Common myeloid progenitor, CD34-positive (primary cell): ENCODE data around the gene CYFIP2.
"Not testable (repeated sequence)": the region's sequence is repeated elsewhere in the genome, so short reads cannot be mapped to it uniquely, and the experiment has no call there.

ENCODE experiments used
- CTCF ChIA-PET: fragments of 350-600 bp; sonication (Branson Sonifier 250); formaldehyde crosslinking; loops from one replicate; lab custom pipeline; 2021; ENCODE audit warnings: antibody characterized with exemption; lab: Charles Lee
- POLR2A ChIA-PET: fragments of 350-600 bp; sonication (Branson Sonifier 250); formaldehyde crosslinking; loops from one replicate; lab custom pipeline; 2021; ENCODE audit warnings: antibody characterized with exemption; lab: Charles Lee
- DNase-seq, 3 donors: peaks; one replicate each; pipeline versions ENCODE4 v3.0.0 to v3.0.0-alpha.2; 2013
- H3K27ac ChIP-seq, 2 experiments: 1 replicate in 1 of 2; 2 replicates in 1 of 2; pipeline ENCODE4 v1.7.0; 2013; ENCODE audit warnings: inconsistent platforms in 2 of 2, low read length in 2 of 2, mild to moderate bottlenecking in 2 of 2, low read depth in 1 of 2, moderate library complexity in 1 of 2; ENCODE audit not compliant: severe bottlenecking in 2 of 2, insufficient read depth in 1 of 2, poor library complexity in 1 of 2
- H3K27me3 ChIP-seq, 5 experiments: replicated peaks in 2 of 5; 1 replicate in 3 of 5; 2 replicates in 2 of 5; pipeline versions ENCODE4 v1.6.1 to v1.7.0; 2013; ENCODE audit warnings: low read length in 4 of 5, mild to moderate bottlenecking in 2 of 5, moderate library complexity in 2 of 5, inconsistent platforms in 1 of 5; ENCODE audit not compliant: insufficient read depth in 5 of 5, control insufficient read depth in 4 of 5
- H3K36me3 ChIP-seq, 4 experiments: 1 replicate in 2 of 4; 2 replicates in 2 of 4; pipeline versions ENCODE4 v1.6.1 to v1.7.0; 2013; ENCODE audit warnings: low read length in 3 of 4, control low read depth in 1 of 4, mild to moderate bottlenecking in 1 of 4; ENCODE audit not compliant: control insufficient read depth in 4 of 4, insufficient read depth in 4 of 4
- H3K4me1 ChIP-seq, 4 experiments: 1 replicate in 3 of 4; 2 replicates in 1 of 4; pipeline versions ENCODE4 v1.6.1 to v1.7.1; 2013; ENCODE audit warnings: low read length in 3 of 4, mild to moderate bottlenecking in 3 of 4, control low read depth in 1 of 4, inconsistent platforms in 1 of 4, moderate library complexity in 1 of 4; ENCODE audit not compliant: control insufficient read depth in 4 of 4, insufficient read depth in 4 of 4; ENCODE audit errors: control extremely low read depth in 1 of 4
- H3K4me3 ChIP-seq, 7 experiments: 1 replicate in 4 of 7; 2 replicates in 3 of 7; pipeline versions ENCODE4 v1.5.1 to v1.7.0; 2013; ENCODE audit warnings: mild to moderate bottlenecking in 7 of 7, low read length in 6 of 7, moderate library complexity in 6 of 7, inconsistent platforms in 2 of 7, low read depth in 2 of 7, control low read depth in 1 of 7; ENCODE audit not compliant: insufficient read depth in 4 of 7, control insufficient read depth in 1 of 7; ENCODE audit errors: extremely low read depth in 1 of 7
- H3K9me3 ChIP-seq, 5 experiments: 1 replicate in 4 of 5; 2 replicates in 1 of 5; pipeline versions ENCODE4 v1.6.1 to v1.7.1; 2013; ENCODE audit warnings: low read length in 4 of 5, mild to moderate bottlenecking in 2 of 5, inconsistent platforms in 1 of 5, low read depth in 1 of 5, moderate library complexity in 1 of 5; ENCODE audit not compliant: control insufficient read depth in 4 of 5, insufficient read depth in 2 of 5; ENCODE audit errors: control extremely low read depth in 1 of 5
- WGBS: methylation state at CpG from one replicate; pipeline ENCODE4 v1.1.5; 2013; ENCODE audit not compliant: insufficient coverage; 5-methylcytosine and 5-hydroxymethylcytosine counted together

The CYFIP2 gene

DNA sequence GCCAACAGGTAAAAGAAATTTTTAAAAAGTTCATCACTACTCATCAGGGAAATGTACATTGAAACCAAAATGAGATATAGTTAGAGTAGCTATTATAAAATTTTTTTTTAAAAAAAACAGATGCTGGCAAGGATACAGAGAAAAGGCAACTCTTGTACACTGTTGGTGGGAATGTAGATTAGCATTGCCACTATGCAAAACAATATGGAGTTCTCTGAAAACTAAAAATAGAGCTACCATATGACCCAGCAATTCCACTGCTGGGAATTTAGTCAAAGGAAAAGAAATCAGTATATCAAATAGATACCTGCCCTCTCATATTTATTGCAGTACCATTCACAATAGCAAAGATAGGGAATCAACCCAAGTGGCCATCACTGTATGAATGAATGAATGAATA lies 149.9 kb downstream of the CYFIP2 start:
- no peaks in the 10 kb centered on the region for H3K36me3 ChIP-seq
- peaks cover 0 to 1% (median 0%) of the 10 kb centered on the region in 5 experiments for H3K9me3 ChIP-seq
- no peaks in the 10 kb centered on the region for H3K4me1 ChIP-seq
- no peaks in the 10 kb centered on the region for H3K27me3 ChIP-seq
- no peak overlapping the region for H3K4me3 ChIP-seq
- CTCF ChIA-PET = interaction anchor here (1.6 kb wide), 1 partner anchor 10 kb away, joined by 4 read pairs; no protein-coding TSS in a partner anchor
- no peak overlapping the region for H3K27ac ChIP-seq
- no peak for DNase-seq
- POLR2A ChIA-PET = no interaction called here

DNA sequence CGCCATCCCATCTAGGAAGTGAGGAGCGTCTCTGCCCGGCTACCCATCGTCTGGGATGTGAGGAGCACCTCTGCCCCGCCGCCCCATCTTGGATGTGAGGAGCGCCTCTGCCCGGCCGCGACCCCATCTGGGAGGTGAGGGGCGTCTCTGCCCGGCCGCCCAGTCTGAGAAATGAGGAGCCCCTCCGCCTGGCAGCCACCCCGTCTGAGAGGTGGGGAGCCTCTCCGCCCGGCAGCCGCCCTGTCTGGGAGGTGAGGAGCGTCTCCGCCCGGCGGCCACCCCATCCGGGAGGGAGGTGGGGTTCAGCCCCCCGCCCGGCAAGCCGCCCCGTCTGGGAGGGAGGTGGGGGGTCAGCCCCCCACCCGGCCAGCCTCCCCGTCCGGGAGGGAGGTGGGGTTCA lies 153.6 kb downstream of the CYFIP2 start:
- POLR2A ChIA-PET, H3K4me1 ChIP-seq: not testable (repeated sequence)

DNA sequence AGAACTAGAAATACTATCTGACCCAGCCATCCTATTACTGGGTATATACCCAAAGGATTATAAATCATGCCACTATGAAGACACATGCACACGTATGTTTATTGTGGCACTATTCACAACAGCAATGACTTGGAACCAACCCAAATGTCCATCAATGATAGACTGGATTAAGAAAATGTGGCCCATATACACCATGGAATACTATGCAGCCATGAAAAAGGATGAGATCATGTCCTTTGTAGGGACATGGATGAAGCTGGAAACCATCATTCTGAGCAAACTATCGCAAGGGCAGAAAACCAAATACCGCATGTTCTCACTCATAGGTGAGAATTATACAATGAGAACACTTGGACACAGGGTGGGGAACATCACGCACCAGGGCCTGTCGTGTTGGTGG lies 164.0 kb downstream of the CYFIP2 start:
- DNase-seq, H3K9me3 ChIP-seq, H3K4me3 ChIP-seq, H3K36me3 ChIP-seq, CTCF ChIA-PET, H3K27ac ChIP-seq, H3K4me1 ChIP-seq, POLR2A ChIA-PET, H3K27me3 ChIP-seq: not testable (repeated sequence)
- 94% methylated on average over 2 of the region's 5 CpGs for WGBS

More for the DNA sequence above, 153.6 kb downstream of the CYFIP2 start:
- H3K36me3 ChIP-seq, H3K27me3 ChIP-seq, H3K9me3 ChIP-seq, H3K4me3 ChIP-seq, H3K27ac ChIP-seq, DNase-seq, CTCF ChIA-PET: not testable (repeated sequence)
- 97% methylated on average over 17 of the region's 30 CpGs for WGBS

DNA sequence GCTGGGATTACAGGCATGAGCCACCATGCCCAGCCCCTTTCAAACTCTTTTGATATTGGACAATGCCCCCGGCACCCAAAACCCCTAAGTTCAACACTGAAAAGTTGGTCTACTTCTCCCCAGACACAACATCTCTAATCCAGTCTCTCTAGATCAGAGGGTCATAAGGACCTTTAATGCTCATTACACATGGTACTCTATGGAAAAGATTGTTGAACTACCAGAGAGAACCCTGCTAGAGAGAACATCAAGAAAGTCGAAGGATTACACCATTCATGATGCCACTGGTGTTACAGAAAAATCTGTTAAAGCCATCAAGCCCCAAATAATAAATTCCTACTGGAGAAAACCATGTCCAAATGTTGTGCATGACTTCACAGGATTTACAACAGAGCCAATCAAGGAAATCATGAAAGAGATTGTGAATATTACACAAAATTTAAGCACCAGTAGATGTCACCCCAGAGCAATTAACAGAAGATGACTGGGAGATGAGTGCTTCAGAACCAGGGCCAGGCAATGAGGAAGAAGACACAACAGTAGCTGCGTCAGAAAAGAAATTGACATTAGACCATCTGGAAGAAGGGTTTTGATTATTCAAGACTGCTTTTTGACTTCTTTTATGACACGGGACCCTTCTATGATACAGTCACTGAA lies 165.7 kb downstream of the CYFIP2 start:
- Histone ChIP-seq H3K4me1 (peaks cover 0 to 6% (median 2%) of the 10 kb centered on the region in 4 experiments), H3K27me3 (no peaks in the 10 kb centered on the region), H3K4me3 (no peak overlapping the region), H3K9me3 (no peaks in the 10 kb centered on the region), H3K36me3 (no peaks in the 10 kb centered on the region), H3K27ac (no peak overlapping the region)
- 65% methylated on average over 3 of the region's 4 CpGs for WGBS
- peak; percentile 65 to 84 (median 82) for DNase-seq
- CTCF ChIA-PET = interaction anchor here (0.6 to 3.0 kb wide), 16 partner anchors 8 to 311 kb away, joined by 3 to 12 read pairs (median 6); partner anchors contain the start of gene LSM11
- POLR2A ChIA-PET = no interaction called here

DNA sequence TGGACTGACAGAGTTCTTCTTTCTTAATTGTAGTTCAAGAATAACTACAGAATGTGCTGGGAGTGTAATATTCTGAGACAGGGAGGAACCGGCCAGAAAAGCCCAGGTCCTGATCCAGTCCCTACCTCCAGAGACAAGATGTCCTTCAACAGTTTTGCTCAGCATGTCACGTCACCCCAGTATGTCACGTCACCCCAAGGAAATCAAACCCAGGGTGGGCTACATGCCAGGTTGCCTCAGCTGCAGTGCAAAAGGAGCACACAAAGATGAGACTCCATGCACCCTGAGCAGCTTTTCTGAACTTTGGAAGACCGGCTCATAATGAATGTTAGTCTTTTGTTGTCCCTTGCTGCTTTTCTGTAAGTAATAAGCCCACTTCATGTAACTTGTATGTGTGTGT lies 168.2 kb downstream of the CYFIP2 start:
- Histone ChIP-seq H3K9me3 (no peaks in the 10 kb centered on the region), H3K4me3 (no peak overlapping the region), H3K27ac (no peak overlapping the region), H3K4me1 (peaks cover 0 to 6% (median 2%) of the 10 kb centered on the region in 4 experiments), H3K27me3 (no peaks in the 10 kb centered on the region), H3K36me3 (no peaks in the 10 kb centered on the region)
- no peak for DNase-seq
- CTCF ChIA-PET = interaction anchor here (0.7 to 3.0 kb wide), 6 partner anchors 11 to 312 kb away, joined by 3 to 12 read pairs (median 7); partner anchors contain the start of gene LSM11
- 96% methylated on average over 4 of the region's 4 CpGs for WGBS
- POLR2A ChIA-PET = no interaction called here

DNA sequence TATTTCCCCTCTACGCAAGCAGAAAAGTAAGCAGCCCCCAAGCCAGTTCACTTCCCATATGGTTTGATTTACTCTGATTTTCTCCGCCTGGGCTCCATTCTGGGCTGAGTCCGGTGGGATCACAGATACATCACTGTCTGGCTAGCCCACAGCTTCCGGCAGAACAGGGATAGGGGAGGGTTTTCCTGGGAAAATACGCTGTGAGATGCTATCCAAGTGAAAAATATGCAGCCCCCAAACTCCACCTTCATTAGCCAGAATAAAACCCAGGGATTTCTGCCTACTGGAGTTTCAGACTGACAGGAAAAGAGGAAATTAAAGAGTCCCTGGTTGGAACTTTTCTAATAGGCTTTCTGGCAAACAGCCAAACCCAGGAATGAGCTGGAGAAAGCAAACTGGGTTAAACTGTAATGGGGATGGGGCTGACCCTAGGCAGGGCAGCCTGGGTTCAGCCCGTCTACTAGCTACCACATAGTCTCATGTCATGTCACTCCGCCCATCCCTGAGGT lies 177.2 kb downstream of the CYFIP2 start:
- no peak for DNase-seq
- H3K4me1 ChIP-seq = no peaks in the 10 kb centered on the region

DNA sequence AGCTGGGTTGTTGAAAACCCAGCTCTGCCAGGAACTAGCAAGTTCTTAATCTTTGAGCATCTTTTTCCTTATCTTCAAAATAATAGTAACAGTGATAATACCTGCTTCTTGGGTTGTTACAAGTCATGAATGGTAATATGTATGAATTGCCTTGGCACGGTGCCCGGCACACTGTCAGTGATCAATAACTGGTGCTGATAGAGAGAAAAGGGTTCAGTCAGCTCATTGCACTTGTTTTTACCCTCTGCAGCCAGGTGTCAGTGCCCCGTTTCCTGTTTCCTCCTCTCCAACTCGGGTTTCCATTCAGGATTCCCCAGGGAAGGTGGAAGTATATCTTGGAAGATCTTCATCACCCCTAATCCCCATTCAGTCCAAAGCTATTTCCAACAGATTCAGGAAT lies 178.3 kb downstream of the CYFIP2 start:
- 100% methylated on average over 2 of the region's 4 CpGs for WGBS
- H3K4me3 ChIP-seq = no peak overlapping the region
- no peak for DNase-seq
- no peaks in the 10 kb centered on the region for H3K9me3 ChIP-seq
- peaks cover 0 to 4% (median 0%) of the 10 kb centered on the region in 5 experiments for H3K27me3 ChIP-seq
- no peaks in the 10 kb centered on the region for H3K4me1 ChIP-seq
- ChIA-PET POLR2A (no interaction called here), CTCF (interaction anchor here (1.8 kb wide), 1 partner anchor 12 kb away, joined by 6 read pairs; no protein-coding TSS in a partner anchor)
- no peaks in the 10 kb centered on the region for H3K36me3 ChIP-seq
- no peak overlapping the region for H3K27ac ChIP-seq

More for the DNA sequence above, 177.2 kb downstream of the CYFIP2 start:
- Histone ChIP-seq H3K27me3 (peaks cover 0 to 4% (median 0%) of the 10 kb centered on the region in 5 experiments), H3K27ac (no peak overlapping the region), H3K9me3 (no peaks in the 10 kb centered on the region), H3K36me3 (no peaks in the 10 kb centered on the region), H3K4me3 (no peak overlapping the region)
- CTCF ChIA-PET = interaction anchor here (0.9 to 1.8 kb wide), 2 partner anchors 11 to 20 kb away, joined by 3 to 6 read pairs; no protein-coding TSS in a partner anchor
- 100% methylated on average over 3 of the region's 7 CpGs for WGBS
- POLR2A ChIA-PET = no interaction called here
